SK-N-SH treated with all-trans-retinoic acid at 6 μM for 48 hours (cell line): Measurements from ENCODE around the gene PABPC1L.

Source experiments
- ATAC-seq: fragments of 200-7000 bp; cut with Tn5 transposase; 3 replicates; pipeline ENCODE4 v1.9.1; 2020; ENCODE audit warnings: mild to moderate bottlenecking, moderate library complexity
- BACH2 ChIP-seq: fragments of 250-450 bp; sonication (Bioruptor Pico); IDR thresholded peaks from 2 replicates; pipeline ENCODE4 v1.9.0; 2021; ENCODE audit warnings: mild to moderate bottlenecking, borderline replicate concordance
- CREB5 ChIP-seq: fragments of 250-450 bp; sonication (Bioruptor Pico); IDR thresholded peaks from 2 replicates; pipeline ENCODE4 v1.5.1; 2020; ENCODE audit warnings: low read depth, mild to moderate bottlenecking, moderate library complexity
- CSDC2 ChIP-seq: fragments of 250-450 bp; sonication (Bioruptor Pico); IDR thresholded peaks from 2 replicates; pipeline ENCODE4 v1.5.0; 2020; ENCODE audit warnings: mild to moderate bottlenecking, moderate library complexity
- ESRRG ChIP-seq: fragments of 250-450 bp; sonication (Bioruptor Pico); IDR thresholded peaks from 2 replicates; pipeline ENCODE4 v1.6.1; 2021; ENCODE audit warnings: mild to moderate bottlenecking
- ISL1 ChIP-seq: fragments of 250-450 bp; sonication (Bioruptor Pico); IDR thresholded peaks from 2 replicates; pipeline ENCODE4 v2.1.2; 2022; ENCODE audit warnings: mild to moderate bottlenecking, moderate library complexity
- OSR1 ChIP-seq: fragments of 250-450 bp; sonication (Bioruptor Pico); IDR thresholded peaks from 2 replicates; pipeline ENCODE4 v1.8.0; 2022; ENCODE audit warnings: moderate library complexity, mild to moderate bottlenecking, inconsistent platforms
- PATZ1 ChIP-seq: fragments of 250-450 bp; sonication (Bioruptor Pico); IDR thresholded peaks from 2 replicates; pipeline ENCODE4 v1.8.0; 2020; ENCODE audit warnings: mild to moderate bottlenecking, moderate library complexity, borderline replicate concordance
- PPARA ChIP-seq: fragments of 250-450 bp; sonication (Bioruptor Pico); IDR thresholded peaks from 2 replicates; pipeline ENCODE4 v1.5.0; 2020; ENCODE audit warnings: mild to moderate bottlenecking, borderline replicate concordance
- RARB ChIP-seq: fragments of 250-450 bp; sonication (Bioruptor Pico); IDR thresholded peaks from 2 replicates; pipeline ENCODE4 v1.8.0; 2021; ENCODE audit warnings: mild to moderate bottlenecking, moderate library complexity
- SNAI2 ChIP-seq: fragments of 250-450 bp; sonication (Bioruptor Pico); IDR thresholded peaks from 2 replicates; pipeline ENCODE4 v1.5.0; 2020; ENCODE audit warnings: mild to moderate bottlenecking, moderate library complexity
- TOX ChIP-seq: fragments of 250-450 bp; sonication (Bioruptor Pico); IDR thresholded peaks from 2 replicates; pipeline ENCODE4 v1.8.0; 2021; ENCODE audit warnings: mild to moderate bottlenecking, moderate library complexity, borderline replicate concordance
- ZC3H10 ChIP-seq: fragments of 250-450 bp; sonication (Bioruptor Pico); IDR thresholded peaks from 2 replicates; pipeline ENCODE4 v1.5.1; 2021; ENCODE audit warnings: mild to moderate bottlenecking, moderate library complexity
- ZFP30 ChIP-seq: fragments of 450-650 bp; formaldehyde crosslinking; IDR thresholded peaks from 2 replicates; pipeline ENCODE4 v1.5.0; 2022; ENCODE audit warnings: mild to moderate bottlenecking, moderate library complexity
- ZNF565 ChIP-seq: fragments of 450-650 bp; formaldehyde crosslinking; conservative IDR thresholded peaks from 2 replicates; pipeline ENCODE4 v1.5.0; 2020; ENCODE audit warnings: low read depth, mild to moderate bottlenecking, moderate library complexity
- ZNF70 ChIP-seq: fragments of 450-650 bp; formaldehyde crosslinking; IDR thresholded peaks from 2 replicates; pipeline ENCODE4 v1.5.0; 2020; ENCODE audit warnings: mild to moderate bottlenecking, moderate library complexity
- ZNF8 ChIP-seq: fragments of 450-650 bp; formaldehyde crosslinking; IDR thresholded peaks from 2 replicates; pipeline ENCODE4 v1.5.0; 2020; ENCODE audit warnings: mild to moderate bottlenecking, moderate library complexity
- TF ChIP-seq, protein P1 (sequence below): fragments of 250-450 bp; sonication (Bioruptor Pico); IDR thresholded peaks from 2 replicates; pipeline ENCODE4 v1.8.0; 2021; ENCODE audit warnings: low read depth, mild to moderate bottlenecking, moderate library complexity, borderline replicate concordance
- TF ChIP-seq, protein P2 (sequence below): fragments of 250-450 bp; sonication (Bioruptor Pico); IDR thresholded peaks from 2 replicates; pipeline ENCODE4 v1.5.1; 2021; ENCODE audit warnings: mild to moderate bottlenecking, moderate library complexity

PABPC1L gene

DNA sequence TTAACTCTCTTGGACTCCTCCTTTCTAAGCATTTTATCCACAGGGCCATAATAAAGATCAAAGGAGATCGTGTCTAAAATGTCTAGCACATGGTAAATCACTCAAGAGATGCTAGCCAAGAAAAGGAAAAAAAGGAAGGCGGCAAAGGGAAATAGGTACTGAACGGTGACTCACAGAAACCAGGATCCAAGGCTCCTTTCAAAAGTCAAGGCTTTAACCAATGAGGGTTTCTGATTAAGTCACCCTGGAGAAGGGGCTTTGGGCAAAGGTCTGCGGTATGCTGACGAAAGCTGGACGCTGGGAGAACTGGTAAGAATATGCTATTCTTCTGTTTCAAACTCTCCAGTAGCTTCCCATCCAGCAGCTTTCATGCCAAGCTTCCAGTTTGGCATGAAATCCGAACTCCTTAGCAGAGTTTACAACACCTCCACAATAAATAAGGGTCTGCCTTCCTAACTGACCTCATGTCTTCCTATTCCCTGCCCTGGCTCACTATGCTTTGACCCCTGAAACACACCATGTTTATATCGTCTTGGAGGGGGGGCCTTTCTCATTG, 49.3 kb downstream of the PABPC1L start:
- TF ChIP-seq ZFP30 (CRISPR knock-in tag) (peak; percentile 76), ZNF565 (CRISPR knock-in tag) (no peak)
- ATAC-seq = no peak; the same call in 2 of the 3 replicates

DNA sequence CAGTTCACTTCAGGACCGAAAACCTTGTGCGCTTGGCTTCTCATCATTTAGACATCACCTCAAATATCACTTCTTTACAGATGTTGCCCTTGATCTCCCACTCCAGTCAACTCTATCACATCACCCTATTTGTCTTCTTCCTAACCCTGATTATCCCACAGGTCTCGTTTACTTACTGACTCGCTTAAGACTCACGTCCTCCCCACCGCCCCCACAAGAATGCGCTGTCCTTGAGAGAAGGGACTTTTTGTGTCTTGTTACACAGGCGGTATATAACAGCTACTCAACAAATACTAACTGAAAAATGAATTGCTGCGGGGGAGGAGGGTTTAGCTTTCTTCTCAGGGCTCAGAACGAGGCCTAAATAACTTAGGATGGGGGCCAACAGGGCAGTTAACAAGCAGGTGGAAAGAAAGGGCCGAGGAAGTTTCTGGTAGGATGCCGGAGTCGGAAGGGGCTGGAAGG, 49.8 kb downstream of the PABPC1L start:
- TF ChIP-seq ISL1 (CRISPR knock-in tag) = no peak
- TF ChIP-seq RARB (CRISPR knock-in tag) = no peak
- no peak for TF ChIP-seq PATZ1 (CRISPR knock-in tag)
- no peak for TF ChIP-seq SNAI2
- no peak for TF ChIP-seq PPARA (CRISPR knock-in tag)
- peak; percentile 59 for ATAC-seq

- no peak for TF ChIP-seq BACH2 (CRISPR knock-in tag)
- no peak for TF ChIP-seq ESRRG (CRISPR knock-in tag)
- TF ChIP-seq ZNF565 (CRISPR knock-in tag) = no peak
- no peak for TF ChIP-seq SNAI2
- no peak for TF ChIP-seq ZNF8 (CRISPR knock-in tag)
- TF ChIP-seq ZC3H10 = no peak
- no peak for TF ChIP-seq PPARA (CRISPR knock-in tag)
- TF ChIP-seq, protein P1, sequence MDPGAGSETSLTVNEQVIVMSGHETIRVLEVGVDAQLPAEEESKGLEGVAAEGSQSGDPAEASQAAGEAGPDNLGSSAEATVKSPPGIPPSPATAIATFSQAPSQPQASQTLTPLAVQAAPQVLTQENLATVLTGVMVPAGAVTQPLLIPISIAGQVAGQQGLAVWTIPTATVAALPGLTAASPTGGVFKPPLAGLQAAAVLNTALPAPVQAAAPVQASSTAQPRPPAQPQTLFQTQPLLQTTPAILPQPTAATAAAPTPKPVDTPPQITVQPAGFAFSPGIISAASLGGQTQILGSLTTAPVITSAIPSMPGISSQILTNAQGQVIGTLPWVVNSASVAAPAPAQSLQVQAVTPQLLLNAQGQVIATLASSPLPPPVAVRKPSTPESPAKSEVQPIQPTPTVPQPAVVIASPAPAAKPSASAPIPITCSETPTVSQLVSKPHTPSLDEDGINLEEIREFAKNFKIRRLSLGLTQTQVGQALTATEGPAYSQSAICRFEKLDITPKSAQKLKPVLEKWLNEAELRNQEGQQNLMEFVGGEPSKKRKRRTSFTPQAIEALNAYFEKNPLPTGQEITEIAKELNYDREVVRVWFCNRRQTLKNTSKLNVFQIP (CRISPR knock-in tag) = no peak
- no peak for TF ChIP-seq ZFP30 (CRISPR knock-in tag)
- peak; percentile 95 for ATAC-seq
Observed at GRCh38 chr20:44960103-44960852, 50.4 kb downstream of the PABPC1L start, which contains the start of gene TOMM34. Gene TOMM34 (minus strand): TSS chr20:44960397. CDS start chr20:44960333, 64 bp downstream.

GRCh38 chr20:44961011-44961869, 51.4 kb downstream of the PABPC1L start:
- no peak for ATAC-seq
- TF ChIP-seq CREB5 (CRISPR knock-in tag) = no peak
- TF ChIP-seq, protein P2, sequence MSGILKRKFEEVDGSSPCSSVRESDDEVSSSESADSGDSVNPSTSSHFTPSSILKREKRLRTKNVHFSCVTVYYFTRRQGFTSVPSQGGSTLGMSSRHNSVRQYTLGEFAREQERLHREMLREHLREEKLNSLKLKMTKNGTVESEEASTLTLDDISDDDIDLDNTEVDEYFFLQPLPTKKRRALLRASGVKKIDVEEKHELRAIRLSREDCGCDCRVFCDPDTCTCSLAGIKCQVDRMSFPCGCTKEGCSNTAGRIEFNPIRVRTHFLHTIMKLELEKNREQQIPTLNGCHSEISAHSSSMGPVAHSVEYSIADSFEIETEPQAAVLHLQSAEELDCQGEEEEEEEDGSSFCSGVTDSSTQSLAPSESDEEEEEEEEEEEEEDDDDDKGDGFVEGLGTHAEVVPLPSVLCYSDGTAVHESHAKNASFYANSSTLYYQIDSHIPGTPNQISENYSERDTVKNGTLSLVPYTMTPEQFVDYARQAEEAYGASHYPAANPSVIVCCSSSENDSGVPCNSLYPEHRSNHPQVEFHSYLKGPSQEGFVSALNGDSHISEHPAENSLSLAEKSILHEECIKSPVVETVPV (CRISPR knock-in tag) = no peak
- no peak for TF ChIP-seq ZNF8 (CRISPR knock-in tag)
- TF ChIP-seq ZNF565 (CRISPR knock-in tag) = no peak
- no peak for TF ChIP-seq TOX (CRISPR knock-in tag)
- TF ChIP-seq ZNF70 (CRISPR knock-in tag) = no peak
- no peak for TF ChIP-seq ISL1 (CRISPR knock-in tag)
- no peak for TF ChIP-seq CSDC2 (CRISPR knock-in tag)
- TF ChIP-seq ESRRG (CRISPR knock-in tag) = no peak
- TF ChIP-seq, protein P1 (CRISPR knock-in tag) = no peak
- TF ChIP-seq OSR1 = no peak
- TF ChIP-seq, all 23 proteins: peak for 0
